Calu3 (cell line): ENCODE data around the gene MAP6D1. TPM values are rescaled to one million over a fixed set of nuclear protein-coding genes. Genes with fewer than 3 reads are reported as not detected.

ENCODE experiments used
- BruUV-seq: library from RNA; stranded (reverse); fragments of 400-500 nt; replicated peaks from 2 replicates; lab custom pipeline; 2021; lab: Mats Ljungman, UMichigan
- CTCF ChIA-PET: fragments of 300-600 bp; sonication (Branson Sonifier 250); formaldehyde crosslinking; loops from one replicate; lab custom pipeline; 2022; ENCODE audit warnings: antibody characterized with exemption; lab: Charles Lee
- DNase-seq: peaks from one replicate; pipeline ENCODE4 v3.0.0; 2022
- H3K27ac Mint-ChIP-seq: one replicate; pipeline ENCODE4 v1.8.0; 2022; ENCODE audit warnings: mixed read lengths; ENCODE audit not compliant: unreplicated experiment
- H3K27me3 Mint-ChIP-seq: one replicate; pipeline ENCODE4 v1.8.0; 2022; ENCODE audit warnings: mixed read lengths; ENCODE audit not compliant: unreplicated experiment
- H3K36me3 Mint-ChIP-seq: one replicate; pipeline ENCODE4 v1.8.0; 2022; ENCODE audit warnings: mild to moderate bottlenecking, moderate library complexity, mixed read lengths; ENCODE audit not compliant: insufficient read depth, unreplicated experiment
- H3K4me1 Mint-ChIP-seq: one replicate; pipeline ENCODE4 v1.8.0; 2022; ENCODE audit warnings: mild to moderate bottlenecking, low read depth, mixed read lengths; ENCODE audit not compliant: unreplicated experiment
- H3K4me3 Mint-ChIP-seq: one replicate; pipeline ENCODE4 v1.8.0; 2022; ENCODE audit warnings: mild to moderate bottlenecking, low read depth, moderate library complexity, mixed read lengths; ENCODE audit not compliant: unreplicated experiment
- H3K9me3 Mint-ChIP-seq: one replicate; pipeline ENCODE4 v1.8.0; 2022; ENCODE audit warnings: low read depth, mixed read lengths; ENCODE audit not compliant: unreplicated experiment
- intact Hi-C: fragments of 100-400 bp; cut with micrococcal nuclease; formaldehyde crosslinking; loops from one replicate; pipeline ENCODE4 v1.10.0; 2022; ENCODE audit not compliant: unreplicated experiment
- total RNA-seq: library from RNA; stranded (reverse); gene quantifications from 2 replicates; pipeline ENCODE4 v1.2.3, GENCODE V29; 2022
- TF ChIP-seq, protein P1 (sequence below): fragments of 200-600 bp; IDR thresholded peaks from one replicate; pipeline ENCODE4 v1.8.0; 2022; ENCODE audit warnings: antibody characterized with exemption; ENCODE audit not compliant: unreplicated experiment

The MAP6D1 gene
- total RNA-seq, 1 experiment from 2014 or later = 5.4 TPM

DNA sequence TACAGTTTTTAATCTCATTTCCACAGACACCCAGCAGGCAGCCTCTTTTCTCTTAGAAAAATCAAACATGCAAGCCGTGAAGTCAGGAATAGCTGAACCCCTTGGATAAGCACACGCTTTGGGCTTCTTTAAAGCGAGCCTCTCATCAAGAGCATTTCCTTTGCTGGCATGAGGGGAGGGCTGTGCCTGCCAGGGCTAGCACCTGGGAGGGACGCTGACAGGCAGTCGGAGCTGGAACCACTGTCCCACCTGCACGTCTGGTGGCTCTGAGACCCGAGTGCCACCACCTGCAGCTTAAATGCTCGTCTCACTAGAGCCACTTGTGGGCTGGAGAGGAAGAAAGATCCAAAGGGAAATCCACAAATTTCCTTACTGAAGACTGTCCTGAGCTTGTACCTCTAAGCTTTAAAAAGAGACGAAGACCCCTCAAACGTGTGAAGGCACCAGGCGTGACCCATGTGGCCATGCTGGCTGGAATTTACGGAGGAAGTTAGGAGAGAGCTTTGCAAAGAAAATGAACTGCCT, 9.4 kb downstream of the MAP6D1 start:
- Mint-ChIP-seq H3K4me3 (no peak overlapping the region), H3K36me3 (peaks cover 41% of the 10 kb centered on the region), H3K9me3 (no peaks in the 10 kb centered on the region), H3K27me3 (no peaks in the 10 kb centered on the region), H3K4me1 (no peaks in the 10 kb centered on the region), H3K27ac (no peak overlapping the region)
- CTCF ChIA-PET = interaction anchor here (0.6 kb wide), 1 partner anchor 344 kb away, joined by 4 read pairs; no protein-coding TSS in a partner anchor
- TF ChIP-seq, protein P1, sequence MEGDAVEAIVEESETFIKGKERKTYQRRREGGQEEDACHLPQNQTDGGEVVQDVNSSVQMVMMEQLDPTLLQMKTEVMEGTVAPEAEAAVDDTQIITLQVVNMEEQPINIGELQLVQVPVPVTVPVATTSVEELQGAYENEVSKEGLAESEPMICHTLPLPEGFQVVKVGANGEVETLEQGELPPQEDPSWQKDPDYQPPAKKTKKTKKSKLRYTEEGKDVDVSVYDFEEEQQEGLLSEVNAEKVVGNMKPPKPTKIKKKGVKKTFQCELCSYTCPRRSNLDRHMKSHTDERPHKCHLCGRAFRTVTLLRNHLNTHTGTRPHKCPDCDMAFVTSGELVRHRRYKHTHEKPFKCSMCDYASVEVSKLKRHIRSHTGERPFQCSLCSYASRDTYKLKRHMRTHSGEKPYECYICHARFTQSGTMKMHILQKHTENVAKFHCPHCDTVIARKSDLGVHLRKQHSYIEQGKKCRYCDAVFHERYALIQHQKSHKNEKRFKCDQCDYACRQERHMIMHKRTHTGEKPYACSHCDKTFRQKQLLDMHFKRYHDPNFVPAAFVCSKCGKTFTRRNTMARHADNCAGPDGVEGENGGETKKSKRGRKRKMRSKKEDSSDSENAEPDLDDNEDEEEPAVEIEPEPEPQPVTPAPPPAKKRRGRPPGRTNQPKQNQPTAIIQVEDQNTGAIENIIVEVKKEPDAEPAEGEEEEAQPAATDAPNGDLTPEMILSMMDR = no peak
- no peak for DNase-seq
- intact Hi-C loops = no loop called here
- no TSS peak for BruUV-seq

DNA sequence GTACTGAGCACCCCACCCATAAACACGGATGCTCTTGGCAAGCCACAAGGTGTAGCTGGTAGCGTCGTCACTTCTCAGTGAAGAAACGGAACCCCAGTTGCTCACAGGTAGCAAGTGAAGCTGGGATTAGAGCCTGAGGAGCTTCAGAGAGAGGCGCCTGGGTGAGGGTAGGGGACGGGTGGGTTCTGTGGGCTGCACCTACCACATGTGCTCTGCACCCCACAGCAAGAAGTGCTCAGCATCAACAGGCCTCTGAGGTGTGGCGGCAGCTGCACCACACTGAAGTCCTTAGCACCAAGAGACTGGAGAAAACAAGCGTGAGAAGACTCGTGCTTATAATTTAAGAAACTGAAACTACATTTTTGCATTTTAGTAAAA, 9.8 kb downstream of the MAP6D1 start:
- BruUV-seq = no TSS peak
- intact Hi-C loops = no loop called here
- Mint-ChIP-seq H3K4me3 (no peak overlapping the region), H3K9me3 (no peaks in the 10 kb centered on the region), H3K27me3 (no peaks in the 10 kb centered on the region), H3K4me1 (no peaks in the 10 kb centered on the region), H3K36me3 (peaks cover 41% of the 10 kb centered on the region), H3K27ac (no peak overlapping the region)
- TF ChIP-seq, protein P1 = no peak
- no peak for DNase-seq
- CTCF ChIA-PET = interaction anchor here (0.6 kb wide), 2 partner anchors 343 to 437 kb away, joined by 4 to 8 read pairs; no protein-coding TSS in a partner anchor

DNA sequence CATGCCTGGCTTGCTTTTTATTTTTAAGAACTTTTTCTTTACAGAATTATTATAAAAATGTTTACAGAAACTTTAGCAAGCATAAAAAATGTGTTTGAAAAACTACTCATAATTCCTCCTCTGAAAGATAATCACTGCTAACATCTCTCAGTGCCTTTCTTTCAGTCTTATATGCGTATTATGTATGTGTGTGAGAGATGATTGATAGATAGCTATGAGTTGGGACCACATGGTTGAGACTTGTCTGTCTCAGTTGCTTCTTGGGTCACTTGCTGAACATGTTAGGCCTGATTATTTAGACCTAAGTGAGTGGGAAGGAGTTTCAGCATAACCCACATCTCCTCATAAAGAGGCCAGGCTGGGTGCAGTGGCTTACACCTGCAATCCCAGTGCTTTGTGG, 11.1 kb downstream of the MAP6D1 start:
- TF ChIP-seq, protein P1 = no peak
- no peak for DNase-seq
- CTCF ChIA-PET = interaction anchor here (0.5 to 0.7 kb wide), 2 partner anchors 19 to 535 kb away, joined by 3 to 7 read pairs; no protein-coding TSS in a partner anchor
- no peaks in the 10 kb centered on the region for H3K4me1 Mint-ChIP-seq
- H3K27ac Mint-ChIP-seq = peak overlapping the region; percentile 19
- intact Hi-C loops = no loop called here
- H3K27me3 Mint-ChIP-seq = no peaks in the 10 kb centered on the region
- no TSS peak for BruUV-seq
- H3K4me3 Mint-ChIP-seq = no peak overlapping the region
- H3K9me3 Mint-ChIP-seq = no peaks in the 10 kb centered on the region
- peaks cover 40% of the 10 kb centered on the region for H3K36me3 Mint-ChIP-seq

DNA sequence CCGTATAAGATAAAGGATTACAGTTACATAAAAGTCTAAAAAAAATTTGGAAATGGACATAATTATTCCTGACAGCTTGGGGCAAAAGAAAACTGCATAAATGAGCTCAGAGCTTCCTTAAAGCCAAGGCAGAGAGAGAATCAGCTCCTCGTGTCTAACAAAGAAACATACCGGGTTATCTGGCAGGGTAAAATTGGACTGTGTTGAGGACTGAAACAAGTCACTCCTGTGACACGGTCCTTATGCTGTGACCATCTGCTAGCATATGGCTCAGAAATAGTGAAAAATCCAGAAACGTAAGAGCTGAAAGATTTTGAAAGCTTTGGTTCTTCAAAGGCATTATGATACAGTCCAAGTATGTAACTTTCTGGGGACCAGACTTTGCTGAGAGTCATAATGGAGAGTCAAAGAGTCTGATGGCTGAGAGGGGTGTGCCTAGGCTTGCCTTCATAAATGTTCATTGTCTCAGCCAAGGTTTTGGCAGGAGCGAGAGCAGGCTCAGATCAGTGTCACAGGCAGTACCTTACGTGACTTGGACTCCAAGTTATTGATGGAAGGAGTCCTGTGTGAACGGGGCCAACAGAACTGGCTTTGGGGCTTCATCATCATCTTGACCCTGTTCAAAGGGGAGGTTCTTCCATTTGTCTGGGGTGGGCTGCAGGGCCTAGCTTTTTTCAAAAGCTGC, 12.5 kb downstream of the MAP6D1 start:
- CTCF ChIA-PET = no interaction called here
- peaks cover 42% of the 10 kb centered on the region for H3K36me3 Mint-ChIP-seq
- BruUV-seq = no TSS peak

More for the DNA sequence above, 12.5 kb downstream of the MAP6D1 start:
- no peak overlapping the region for H3K4me3 Mint-ChIP-seq
- H3K9me3 Mint-ChIP-seq = no peaks in the 10 kb centered on the region
- intact Hi-C loops = no loop called here
- DNase-seq = no peak
- H3K27ac Mint-ChIP-seq = no peak overlapping the region
- no peaks in the 10 kb centered on the region for H3K27me3 Mint-ChIP-seq
- H3K4me1 Mint-ChIP-seq = no peaks in the 10 kb centered on the region
- TF ChIP-seq, protein P1 = no peak
